ENCODE measurements around the gene MAP4K4. TPM values are rescaled to one million over a fixed set of nuclear protein-coding genes. Genes with fewer than 3 reads are reported as not detected.

The MAP4K4 gene
- total and polyA plus RNA-seq, 2 of the 13 experiments (the other 11 are each of a cell fraction or from before 2014, with no cell fraction given) = 105 to 264 TPM

- TF ChIP-seq ZNF576 (CRISPR knock-in tag; IDR thresholded peaks at IDR 0.05) (no peak), ETS1 (CRISPR knock-in tag; IDR thresholded peaks at IDR 0.05) (no peak), ZNF407 (CRISPR knock-in tag; IDR thresholded peaks at IDR 0.05; ENCODE audit: not compliant biosample characterization) (no peak), STAG1 (CRISPR knock-in tag; IDR thresholded peaks at IDR 0.05) (peak; percentile 37), NFIC (IDR thresholded peaks at IDR 0.05; ENCODE audit: low read length) (no peak), MEIS2 (CRISPR knock-in tag; IDR thresholded peaks at IDR 0.05) (no peak), SNAPC2 (CRISPR knock-in tag; IDR thresholded peaks at IDR 0.05) (no peak)
These were observed 162.7 kb downstream of the MAP4K4 start (continued) for GRCh38 chr2:101860157-101860556.
